Left lung (tissue), 10 donors: ENCODE measurements around the gene UPF2. TPM values are rescaled to one million over a fixed set of nuclear protein-coding genes. Genes with fewer than 3 reads are reported as not detected.

Experiments
- ATAC-seq: fragments of 200-7000 bp; cut with Tn5 transposase; one replicate; pipeline ENCODE4 v1.9.1; 2020; ENCODE audit warnings: moderate library complexity
- DNase-seq, 4 donors: peaks; one replicate each; pipeline ENCODE4 v3.0.0-alpha.2; 2013 to 2020
- H3K27ac ChIP-seq, 2 donors: fragments of 200-600 bp; sonication (generic) in 1 of 2; one replicate each; pipeline versions ENCODE4 v1.5.0 to v1.8.0; 2020 to 2021
- H3K27me3 ChIP-seq, 2 donors: fragments of 200-600 bp; sonication (generic) in 1 of 2; one replicate each; pipeline versions ENCODE4 v1.5.0 to v1.8.0; 2020 to 2021
- H3K36me3 ChIP-seq, 2 donors: fragments of 200-600 bp; sonication (generic) in 1 of 2; one replicate each; pipeline versions ENCODE4 v1.5.0 to v1.8.0; 2020 to 2021
- H3K4me1 ChIP-seq, 2 donors: fragments of 200-600 bp; one replicate each; pipeline ENCODE4 v1.8.0; 2021
- H3K4me3 ChIP-seq, 2 donors: fragments of 200-600 bp; sonication (generic) in 1 of 2; one replicate each; pipeline versions ENCODE4 v1.5.0 to v1.8.0; 2020 to 2021; ENCODE audit warnings: mild to moderate bottlenecking in 1 of 2
- H3K9me3 ChIP-seq, 2 donors: fragments of 200-600 bp; sonication (generic) in 1 of 2; one replicate each; pipeline versions ENCODE4 v1.5.0 to v1.8.0; 2020 to 2021
- intact Hi-C, 2 donors: fragments of 100-400 bp; cut with DNase I; formaldehyde crosslinking; loops; one replicate each; pipeline versions ENCODE4 v1.11.2 to v1.14.2; 2022
- polyA plus RNA-seq, 6 donors: library from polyadenylated mRNA; unstranded; fragments of 120-200 nt; gene quantifications; one replicate each; pipeline ENCODE4 v1.2.1, GENCODE V29; 2013; ENCODE audit not compliant: insufficient read length in 6 of 6
- total RNA-seq, 2 donors: library from RNA; stranded (reverse); fragmentation: NEBNext Ultra II Directional; extraction: Animal tissue kit (Norgen Biotek cat#: 25700); gene quantifications; one replicate each; pipeline ENCODE4 v1.2.1, GENCODE V29; 2021
- TF ChIP-seq, protein P1 (sequence below), 2 donors: fragments of 200-600 bp; sonication (generic) in 1 of 2; IDR thresholded peaks; one replicate each; pipeline versions ENCODE4 v1.5.0 to v1.8.0; 2021; ENCODE audit warnings: antibody characterized with exemption in 2 of 2
- donor health status: DM: no; HTN: yes; CAD: no.
- donor health status: DM: no; HTN: no; CAD: no.

The UPF2 gene
- total and polyA plus RNA-seq, 8 donors: 14.5 to 44.3 (median 33.2) TPM

DNA sequence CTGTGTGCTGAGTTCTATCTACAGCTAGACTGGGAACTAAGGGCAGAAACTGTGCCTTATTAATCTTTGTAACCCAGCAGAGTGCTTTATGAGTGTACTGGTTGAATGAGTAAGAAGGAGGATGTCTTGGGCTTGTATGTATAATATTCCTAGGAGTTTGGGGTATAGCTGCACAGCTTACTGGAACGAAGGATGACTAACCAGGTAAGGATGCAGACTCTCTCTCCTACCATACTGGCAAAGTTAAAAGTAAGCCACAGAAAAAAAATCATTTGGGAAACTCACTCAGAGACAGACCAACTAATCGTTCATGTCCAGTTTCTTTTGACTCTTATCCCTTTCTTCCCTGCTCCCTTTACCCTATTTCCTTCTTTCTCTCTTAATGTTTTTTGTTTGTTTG lies 24.7 kb upstream of the UPF2 start:
- Histone ChIP-seq H3K27ac (no peak overlapping the region), H3K9me3 (no peaks in the 10 kb centered on the region), H3K36me3 (no peaks in the 10 kb centered on the region), H3K4me3 (no peak overlapping the region), H3K4me1 (peaks cover 6 to 20% of the 10 kb centered on the region in 2 donors), H3K27me3 (no peaks in the 10 kb centered on the region)
- intact Hi-C loops: no loop called here
- DNase-seq (no peak), ATAC-seq (no peak)
- TF ChIP-seq, protein P1, sequence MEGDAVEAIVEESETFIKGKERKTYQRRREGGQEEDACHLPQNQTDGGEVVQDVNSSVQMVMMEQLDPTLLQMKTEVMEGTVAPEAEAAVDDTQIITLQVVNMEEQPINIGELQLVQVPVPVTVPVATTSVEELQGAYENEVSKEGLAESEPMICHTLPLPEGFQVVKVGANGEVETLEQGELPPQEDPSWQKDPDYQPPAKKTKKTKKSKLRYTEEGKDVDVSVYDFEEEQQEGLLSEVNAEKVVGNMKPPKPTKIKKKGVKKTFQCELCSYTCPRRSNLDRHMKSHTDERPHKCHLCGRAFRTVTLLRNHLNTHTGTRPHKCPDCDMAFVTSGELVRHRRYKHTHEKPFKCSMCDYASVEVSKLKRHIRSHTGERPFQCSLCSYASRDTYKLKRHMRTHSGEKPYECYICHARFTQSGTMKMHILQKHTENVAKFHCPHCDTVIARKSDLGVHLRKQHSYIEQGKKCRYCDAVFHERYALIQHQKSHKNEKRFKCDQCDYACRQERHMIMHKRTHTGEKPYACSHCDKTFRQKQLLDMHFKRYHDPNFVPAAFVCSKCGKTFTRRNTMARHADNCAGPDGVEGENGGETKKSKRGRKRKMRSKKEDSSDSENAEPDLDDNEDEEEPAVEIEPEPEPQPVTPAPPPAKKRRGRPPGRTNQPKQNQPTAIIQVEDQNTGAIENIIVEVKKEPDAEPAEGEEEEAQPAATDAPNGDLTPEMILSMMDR (IDR thresholded peaks at IDR 0.05): no peak

DNA sequence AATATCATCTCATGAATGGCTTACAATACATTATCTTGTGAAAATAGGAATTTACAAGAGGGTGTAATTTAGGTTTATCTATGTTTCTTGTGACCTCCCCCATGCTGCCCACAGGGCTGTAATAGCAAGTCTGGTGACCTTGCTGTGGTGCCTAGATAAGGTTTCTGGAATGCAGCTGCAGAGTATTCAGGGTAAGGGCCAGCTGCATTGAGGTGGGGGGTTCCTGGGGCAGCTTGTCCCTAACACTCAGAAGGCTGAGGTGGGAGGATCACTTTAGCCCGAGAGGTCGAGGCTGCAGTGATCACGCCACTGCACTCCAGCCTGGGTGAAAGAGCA lies 20.8 kb upstream of the UPF2 start:
- no peak overlapping the region for H3K4me3 ChIP-seq
- H3K36me3 ChIP-seq: no peaks in the 10 kb centered on the region
- peaks cover 0 to 3% of the 10 kb centered on the region in 2 donors for H3K4me1 ChIP-seq
- DNase-seq (no peak), ATAC-seq (no peak)
- no peaks in the 10 kb centered on the region for H3K27me3 ChIP-seq
- no peaks in the 10 kb centered on the region for H3K9me3 ChIP-seq
- intact Hi-C loops: no loop called here
- no peak overlapping the region for H3K27ac ChIP-seq
- TF ChIP-seq, protein P1 (IDR thresholded peaks at IDR 0.05): no peak

DNA sequence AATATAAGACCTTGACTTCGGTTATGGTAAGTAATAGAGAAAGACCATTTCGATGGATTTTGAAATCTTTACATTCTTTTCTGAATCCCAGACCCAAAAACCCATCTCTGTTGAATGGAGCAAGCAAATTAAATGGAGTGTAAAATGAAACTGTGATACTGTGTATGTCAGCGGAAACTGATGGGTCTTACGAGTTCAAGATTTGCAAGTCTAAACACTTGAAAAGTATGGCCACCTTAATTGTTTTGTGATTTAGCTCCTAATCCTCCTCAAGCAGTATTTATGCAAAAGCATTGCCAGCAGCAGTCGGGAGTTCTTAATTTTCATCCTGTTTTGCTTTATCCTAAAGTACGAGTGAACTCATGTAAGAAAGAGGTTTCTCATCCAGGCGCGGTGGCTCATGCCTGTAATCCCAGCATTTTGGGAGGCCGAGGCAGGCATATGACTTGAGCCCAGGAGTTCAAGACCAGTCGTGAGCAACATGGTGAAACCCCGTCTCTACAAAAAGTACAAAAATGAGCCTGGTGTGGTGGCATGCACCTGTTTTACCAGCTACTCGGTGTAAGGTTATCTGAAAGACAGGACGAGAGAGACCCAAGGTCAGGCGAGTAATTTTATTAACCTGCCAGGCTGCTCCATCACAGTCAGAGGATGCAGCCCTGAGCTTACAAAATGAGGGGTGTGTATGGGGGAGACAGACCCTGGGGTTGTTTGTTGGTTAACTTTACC lies 20.3 kb upstream of the UPF2 start:
- TF ChIP-seq, protein P1 (IDR thresholded peaks at IDR 0.05): no peak
- Histone ChIP-seq H3K27ac (no peak overlapping the region), H3K9me3 (no peaks in the 10 kb centered on the region), H3K36me3 (no peaks in the 10 kb centered on the region), H3K4me3 (no peak overlapping the region), H3K27me3 (no peaks in the 10 kb centered on the region), H3K4me1 (no peaks in the 10 kb centered on the region)
- intact Hi-C loops: no loop called here
- ATAC-seq: no peak
- no peak for DNase-seq

DNA sequence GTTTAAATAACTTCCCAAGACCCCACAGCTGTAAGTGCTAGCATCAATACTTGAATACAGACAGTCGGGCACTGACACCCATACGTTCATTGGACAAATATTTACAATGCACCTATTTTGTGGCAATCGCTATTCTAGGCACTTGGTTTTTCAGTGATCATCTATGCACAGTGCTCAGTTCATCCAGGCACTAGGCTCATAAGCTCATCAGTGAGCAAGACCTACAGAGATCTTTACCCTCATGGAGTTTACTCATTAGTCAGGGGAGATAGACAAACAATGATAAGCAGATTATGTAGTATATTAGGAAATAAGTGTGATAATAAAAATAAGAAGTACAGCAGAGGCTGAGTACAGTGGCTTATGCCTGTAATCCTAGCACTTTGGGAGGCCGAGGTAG lies 18.5 kb upstream of the UPF2 start:
- no peak overlapping the region for H3K27ac ChIP-seq
- H3K36me3 ChIP-seq: no peaks in the 10 kb centered on the region
- H3K27me3 ChIP-seq: no peaks in the 10 kb centered on the region
- H3K4me1 ChIP-seq: no peaks in the 10 kb centered on the region
- H3K9me3 ChIP-seq: no peaks in the 10 kb centered on the region
- TF ChIP-seq, protein P1 (IDR thresholded peaks at IDR 0.05): no peak
- ATAC-seq (no peak), DNase-seq (no peak)
- H3K4me3 ChIP-seq: no peak overlapping the region
- intact Hi-C loops: no loop called here

DNA sequence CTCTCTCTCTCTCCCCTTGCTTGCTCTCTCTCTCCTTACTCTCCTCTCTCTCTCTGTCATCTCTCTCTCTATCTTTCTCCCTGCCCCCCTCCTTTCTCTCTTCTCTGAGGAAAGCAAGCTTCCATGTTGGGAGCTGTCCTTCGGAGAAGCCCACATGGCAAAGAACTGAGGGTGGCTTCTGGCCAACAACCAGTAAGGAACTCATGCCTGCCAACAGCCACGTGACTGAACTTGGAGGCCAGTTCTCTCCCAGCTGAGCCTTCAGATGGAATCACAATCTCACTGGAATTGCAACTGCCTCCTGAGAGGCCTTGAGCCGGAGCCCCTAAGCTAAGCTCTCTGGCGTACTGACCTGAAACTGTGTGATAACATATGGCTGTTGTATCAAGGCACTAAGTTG lies 14.1 kb upstream of the UPF2 start:
- intact Hi-C loops: no loop called here
- H3K27me3 ChIP-seq: no peaks in the 10 kb centered on the region
- TF ChIP-seq, protein P1 (IDR thresholded peaks at IDR 0.05): no peak
- H3K4me3 ChIP-seq: no peak overlapping the region
- no peaks in the 10 kb centered on the region for H3K36me3 ChIP-seq
- ATAC-seq (no peak), DNase-seq (no peak)
- no peaks in the 10 kb centered on the region for H3K9me3 ChIP-seq
- no peak overlapping the region for H3K27ac ChIP-seq
- peaks cover 0 to 15% of the 10 kb centered on the region in 2 donors for H3K4me1 ChIP-seq
